Stomach smooth muscle (tissue), 2 donors: Measurements from ENCODE around the gene ASPHD2.

ENCODE experiments used
- H3K27ac ChIP-seq: one replicate; pipeline ENCODE4 v1.7.0; 2013; ENCODE audit warnings: mild to moderate bottlenecking, low read length, inconsistent platforms
- H3K27me3 ChIP-seq, 2 donors: one replicate each; pipeline ENCODE4 v1.7.0; 2013; ENCODE audit warnings: low read length in 2 of 2; ENCODE audit not compliant: insufficient read depth in 2 of 2, control insufficient read depth in 1 of 2
- H3K36me3 ChIP-seq, 2 donors: one replicate each; pipeline ENCODE4 v1.7.0; 2013; ENCODE audit warnings: low read length in 2 of 2; ENCODE audit not compliant: control insufficient read depth in 2 of 2, insufficient read depth in 2 of 2
- H3K4me1 ChIP-seq: one replicate; pipeline ENCODE4 v1.7.0; 2013; ENCODE audit warnings: low read length; ENCODE audit not compliant: control insufficient read depth, insufficient read depth
- H3K4me3 ChIP-seq, 2 donors: one replicate each; pipeline ENCODE4 v1.7.0; 2013; ENCODE audit warnings: low read length in 2 of 2
- H3K9ac ChIP-seq, 2 donors: one replicate each; pipeline ENCODE4 v1.7.0; 2013; ENCODE audit warnings: low read length in 2 of 2, mild to moderate bottlenecking in 1 of 2
- H3K9me3 ChIP-seq, 2 donors: one replicate each; pipeline ENCODE4 v1.7.0; 2013; ENCODE audit warnings: low read length in 2 of 2; ENCODE audit not compliant: control insufficient read depth in 2 of 2
- donor health status: healthy.
- donor health status: Pancreatic carcinoma.

The ASPHD2 gene

GRCh38 chr22:26485013-26485412, 56.0 kb downstream of the ASPHD2 start:
- Histone ChIP-seq H3K9me3 (no peaks in the 10 kb centered on the region), H3K27me3 (no peaks in the 10 kb centered on the region), H3K4me3 (peak overlapping the region in 1 of 2 donors; percentile 78), H3K36me3 (peaks cover 29 to 31% of the 10 kb centered on the region in 2 donors), H3K27ac (peak overlapping the region; percentile 24), H3K4me1 (peaks cover 32% of the 10 kb centered on the region), H3K9ac (peak overlapping the region in 1 of 2 donors; percentile 4)

GRCh38 chr22:26485806-26486390, 56.8 kb downstream of the ASPHD2 start:
- Histone ChIP-seq H3K9me3 (no peaks in the 10 kb centered on the region), H3K27ac (no peak overlapping the region), H3K27me3 (no peaks in the 10 kb centered on the region), H3K4me3 (no peak overlapping the region), H3K36me3 (peaks cover 31 to 33% of the 10 kb centered on the region in 2 donors), H3K9ac (no peak overlapping the region), H3K4me1 (peaks cover 28% of the 10 kb centered on the region)

- no peak overlapping the region for H3K27ac ChIP-seq
- no peaks in the 10 kb centered on the region for H3K9me3 ChIP-seq
- peaks cover 31 to 33% of the 10 kb centered on the region in 2 donors for H3K36me3 ChIP-seq
- H3K27me3 ChIP-seq: no peaks in the 10 kb centered on the region
- no peak overlapping the region for H3K9ac ChIP-seq
- H3K4me3 ChIP-seq: no peak overlapping the region
- H3K4me1 ChIP-seq: peaks cover 23% of the 10 kb centered on the region
Measured at GRCh38 chr22:26486394-26486793, 57.3 kb downstream of the ASPHD2 start.

GRCh38 chr22:26487996-26488395, 58.9 kb downstream of the ASPHD2 start:
- Histone ChIP-seq H3K27ac (no peak overlapping the region), H3K36me3 (peaks cover 43 to 46% of the 10 kb centered on the region in 2 donors), H3K27me3 (no peaks in the 10 kb centered on the region), H3K4me3 (no peak overlapping the region), H3K9me3 (no peaks in the 10 kb centered on the region), H3K9ac (no peak overlapping the region), H3K4me1 (peaks cover 16% of the 10 kb centered on the region)

- H3K27me3 ChIP-seq: no peaks in the 10 kb centered on the region
- H3K4me3 ChIP-seq: no peak overlapping the region
- peaks cover 58 to 62% of the 10 kb centered on the region in 2 donors for H3K36me3 ChIP-seq
- peaks cover 10% of the 10 kb centered on the region for H3K4me1 ChIP-seq
- no peak overlapping the region for H3K9ac ChIP-seq
- no peak overlapping the region for H3K27ac ChIP-seq
- no peaks in the 10 kb centered on the region for H3K9me3 ChIP-seq
Measured at GRCh38 chr22:26489447-26490036, 60.5 kb downstream of the ASPHD2 start.

- no peak overlapping the region for H3K4me3 ChIP-seq
- no peaks in the 10 kb centered on the region for H3K27me3 ChIP-seq
- no peaks in the 10 kb centered on the region for H3K9me3 ChIP-seq
- no peak overlapping the region for H3K9ac ChIP-seq
- peaks cover 80 to 82% of the 10 kb centered on the region in 2 donors for H3K36me3 ChIP-seq
- H3K4me1 ChIP-seq: no peaks in the 10 kb centered on the region
- H3K27ac ChIP-seq: no peak overlapping the region
Measured at GRCh38 chr22:26492220-26492619, 63.2 kb downstream of the ASPHD2 start.

- H3K36me3 ChIP-seq: peaks cover 69 to 72% of the 10 kb centered on the region in 2 donors
- no peak overlapping the region for H3K27ac ChIP-seq
- no peaks in the 10 kb centered on the region for H3K27me3 ChIP-seq
- H3K4me1 ChIP-seq: no peaks in the 10 kb centered on the region
- H3K9ac ChIP-seq: no peak overlapping the region
- no peak overlapping the region for H3K4me3 ChIP-seq
- no peaks in the 10 kb centered on the region for H3K9me3 ChIP-seq
Measured at GRCh38 chr22:26494506-26494905, 65.4 kb downstream of the ASPHD2 start.
